DMS53 treated with DMSO at 0.1 percent for 48 hours (cell line): Measurements from ENCODE around the gene MRPL3.

Source experiments
- DNase-seq: peaks from one replicate; lab custom pipeline; 2025; ENCODE audit not compliant: unreplicated experiment; lab: John Stamatoyannopoulos, UW

MRPL3 gene

GRCh38 chr3:131502530-131503319 is at the start of gene MRPL3:
MRPL3 (minus strand) TSS chr3:131502971; CDS start chr3:131502821, 150 bp downstream.
- DNase-seq: peak; percentile 56

DNA sequence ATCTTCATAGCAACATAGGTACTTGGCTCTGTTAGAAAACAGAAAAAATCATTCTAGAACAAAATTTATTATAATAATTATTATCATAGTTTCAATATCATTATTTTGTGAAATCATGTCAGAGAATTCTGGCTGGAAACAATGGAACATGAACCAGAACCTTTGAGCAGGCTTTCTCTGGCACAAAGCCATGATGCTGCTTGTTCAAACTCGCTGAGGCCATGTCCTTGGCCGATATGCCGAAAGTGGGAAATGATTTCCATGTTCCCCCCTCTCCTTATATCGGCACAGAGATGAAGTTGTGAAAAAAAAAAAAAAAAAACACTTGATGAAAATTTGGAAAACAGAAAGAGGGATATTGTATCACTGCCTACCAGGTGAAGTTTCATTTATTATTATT is 49.0 kb upstream of the MRPL3 start:
- DNase-seq: no peak

DNA sequence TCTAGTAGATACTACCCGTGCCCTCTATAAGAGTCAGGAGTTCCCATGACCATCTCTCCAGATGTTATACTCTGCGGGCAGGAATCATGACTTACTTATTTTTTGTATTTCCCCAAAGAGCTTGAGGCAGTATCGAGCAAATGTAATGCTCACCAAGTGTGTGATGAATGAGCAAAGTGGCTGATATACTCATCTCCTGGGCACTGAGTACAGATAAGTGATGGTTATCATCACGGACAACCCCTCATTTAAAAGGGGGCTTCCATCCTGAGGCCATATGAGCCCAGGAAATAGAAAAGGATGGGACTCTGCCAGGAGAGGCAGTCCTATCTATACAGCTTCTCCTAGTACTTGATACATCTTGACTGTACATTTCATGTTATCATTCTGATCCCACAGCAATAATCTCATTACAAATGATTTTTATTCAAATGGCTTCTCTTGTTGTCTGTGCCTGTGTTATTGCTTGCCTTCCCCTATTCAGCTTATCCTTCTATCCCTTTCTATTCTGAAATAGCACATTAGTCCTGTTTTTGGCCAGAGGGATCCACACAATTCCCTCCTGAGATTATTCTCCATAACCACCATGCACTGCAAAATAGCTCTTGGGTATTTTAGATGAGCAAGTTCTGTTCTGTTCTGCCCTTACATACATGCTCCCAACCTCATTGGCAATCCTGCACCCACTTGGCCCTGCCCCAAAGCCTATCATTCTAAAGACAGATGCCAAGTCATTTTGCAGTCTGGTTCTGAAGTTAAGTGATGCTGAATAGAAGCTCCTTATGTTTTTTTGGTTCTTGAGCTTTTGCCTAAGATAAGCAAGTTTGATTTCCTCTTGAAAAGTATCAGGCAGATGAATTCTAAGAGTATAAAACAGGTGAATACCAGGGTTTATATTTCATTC is 48.0 kb upstream of the MRPL3 start:
- DNase-seq: no peak

GRCh38 chr3:131549340-131549739 is 46.6 kb upstream of the MRPL3 start:
- DNase-seq: no peak

DNA sequence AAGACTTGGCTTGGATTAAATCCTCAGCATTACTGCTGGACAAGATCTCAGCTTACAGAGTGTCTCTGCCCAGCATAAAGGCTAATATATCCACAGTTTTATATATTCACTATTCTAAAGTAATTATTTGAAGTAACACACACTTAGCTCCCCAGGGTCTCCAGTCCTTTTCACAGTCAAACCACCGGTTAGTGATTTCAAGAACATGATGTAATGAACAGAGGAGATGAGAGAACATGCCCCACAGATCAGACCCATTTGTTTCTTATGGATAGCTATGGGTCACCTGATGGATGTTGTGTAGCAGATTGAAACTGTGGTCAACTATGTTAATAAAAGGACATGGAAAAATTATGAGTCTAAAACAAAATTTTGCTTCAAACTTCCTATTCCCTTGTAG is 44.8 kb upstream of the MRPL3 start:
- DNase-seq: no peak

DNA sequence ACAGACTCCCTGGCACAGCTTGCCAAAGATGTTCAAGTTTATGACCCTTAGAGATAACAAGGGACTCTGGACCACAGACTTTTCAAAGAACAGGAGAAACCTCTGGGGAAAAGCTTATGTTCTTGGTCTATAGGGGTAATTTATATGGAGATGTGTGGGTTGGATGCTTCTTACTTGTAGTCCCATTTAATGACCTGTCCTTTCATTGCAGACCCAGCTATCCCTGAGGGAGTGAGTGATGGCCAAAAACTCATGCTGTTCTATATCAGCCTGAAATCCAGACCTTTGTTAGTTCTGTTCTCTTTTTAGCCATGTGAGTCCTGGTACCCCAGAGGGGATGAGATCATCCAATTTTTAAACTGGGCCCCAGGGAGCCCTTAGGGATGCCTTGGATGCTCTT is 43.7 kb upstream of the MRPL3 start:
- no peak for DNase-seq

DNA sequence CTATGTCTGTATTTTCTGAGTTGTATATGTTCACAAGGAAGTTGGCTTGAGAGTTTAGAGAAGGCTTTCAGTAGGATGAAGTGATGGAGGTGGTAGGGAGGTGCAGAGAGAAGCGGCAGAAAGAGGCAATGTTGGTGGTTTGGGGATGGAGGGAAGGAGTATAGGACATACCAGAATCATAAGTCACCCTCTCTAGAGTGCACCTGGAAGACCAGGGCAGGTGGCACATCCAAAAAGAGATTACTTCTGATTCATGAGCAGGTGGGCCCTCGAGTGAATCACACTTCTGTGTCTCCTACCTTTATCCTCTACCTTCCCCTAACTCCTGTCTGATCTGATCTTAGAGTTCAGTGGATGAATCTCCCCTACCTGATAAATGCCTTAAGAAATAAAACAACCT is 41.8 kb upstream of the MRPL3 start:
- DNase-seq: peak; percentile 4

- peak; percentile 55 for DNase-seq
These were observed 40.9 kb upstream of the MRPL3 start for GRCh38 chr3:131543714-131544113.

GRCh38 chr3:131541288-131541687 is 38.5 kb upstream of the MRPL3 start:
- no peak for DNase-seq

DNA sequence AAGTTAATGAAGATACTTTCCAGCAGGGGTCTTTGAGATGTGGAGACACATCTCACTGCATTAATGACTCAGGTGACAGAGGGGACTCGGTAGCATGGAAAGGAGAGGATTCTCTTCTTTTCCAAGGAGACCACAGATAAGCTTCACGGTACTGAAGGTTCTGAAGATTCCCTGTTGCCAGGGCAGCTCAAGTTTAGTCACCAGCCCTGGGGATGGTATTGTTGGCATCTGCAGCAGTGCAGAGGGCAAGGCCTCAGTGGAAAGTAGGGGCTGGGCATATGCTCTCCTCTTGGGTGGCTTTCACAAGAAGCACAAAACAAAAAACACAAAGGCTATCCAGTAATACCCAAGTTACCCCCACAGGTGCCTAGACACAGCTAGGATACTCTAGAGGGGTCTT is 38.0 kb upstream of the MRPL3 start:
- no peak for DNase-seq

DNA sequence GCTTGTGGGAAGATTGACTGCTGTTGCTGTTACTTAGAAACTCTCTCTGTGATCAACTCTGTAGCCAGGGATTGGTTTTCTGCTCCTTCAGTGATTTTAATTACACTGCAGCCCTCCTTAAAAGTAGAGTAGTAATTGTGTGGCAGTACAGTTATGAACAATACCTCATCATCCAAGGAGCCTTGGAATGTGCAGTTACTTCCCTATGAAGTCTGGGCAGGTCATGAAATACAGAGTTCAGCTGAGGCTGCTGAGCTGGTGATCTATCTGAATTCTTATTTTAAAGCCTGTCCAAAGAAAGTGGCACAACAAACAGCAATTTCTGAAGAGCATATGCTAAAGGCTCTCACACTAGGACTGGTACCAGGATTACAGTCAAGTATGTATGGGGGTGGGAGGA is 37.4 kb upstream of the MRPL3 start:
- DNase-seq: no peak

GRCh38 chr3:131538968-131539367 is 36.2 kb upstream of the MRPL3 start:
- no peak for DNase-seq

DNA sequence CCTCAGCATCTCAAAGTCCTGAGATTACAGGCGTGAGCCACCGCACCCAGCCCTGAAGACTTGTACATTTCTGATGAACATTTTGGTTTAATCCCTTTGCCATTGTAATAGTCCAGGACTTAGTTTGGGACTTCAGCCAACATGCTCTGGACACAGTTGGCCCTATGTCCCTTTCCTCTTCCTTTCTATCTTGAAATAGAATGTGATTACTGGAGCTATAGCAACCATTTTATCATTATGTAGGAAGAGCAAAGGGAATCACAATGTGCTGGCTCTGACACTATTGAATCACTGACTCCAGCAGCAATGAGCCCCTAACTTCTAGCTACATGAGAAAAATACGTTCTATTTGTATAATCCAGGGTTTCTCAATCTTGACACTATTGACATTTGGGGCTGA is 34.8 kb upstream of the MRPL3 start:
- DNase-seq: no peak

DNA sequence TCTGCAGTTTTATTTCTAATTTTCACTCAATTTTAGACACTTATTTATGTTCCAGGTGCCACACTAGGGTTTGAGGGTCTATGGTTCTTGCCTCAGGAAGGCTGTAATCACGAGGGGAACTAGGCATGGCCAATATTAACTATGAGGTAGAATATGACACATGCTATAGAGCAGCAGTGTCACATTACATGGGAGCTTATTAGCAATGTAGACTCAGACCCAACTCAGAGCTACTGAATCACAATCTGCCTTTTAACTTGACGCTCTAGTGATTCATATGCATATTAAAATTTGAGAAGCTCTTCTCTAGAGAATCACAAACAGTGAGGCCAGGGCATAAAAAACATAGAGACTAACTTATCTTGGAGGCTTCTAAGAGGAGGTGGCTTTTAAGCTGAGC is 32.8 kb upstream of the MRPL3 start:
- no peak for DNase-seq

- no peak for DNase-seq
These were observed 32.4 kb upstream of the MRPL3 start for GRCh38 chr3:131535131-131535530.

GRCh38 chr3:131532645-131533044 is 29.9 kb upstream of the MRPL3 start:
- no peak for DNase-seq

- no peak for DNase-seq
These were observed 28.1 kb upstream of the MRPL3 start for GRCh38 chr3:131530843-131531242.

- DNase-seq: no peak
These were observed 27.6 kb upstream of the MRPL3 start for GRCh38 chr3:131530388-131530787.

GRCh38 chr3:131526801-131527347 is 24.1 kb upstream of the MRPL3 start:
- DNase-seq: peak; percentile 56

DNA sequence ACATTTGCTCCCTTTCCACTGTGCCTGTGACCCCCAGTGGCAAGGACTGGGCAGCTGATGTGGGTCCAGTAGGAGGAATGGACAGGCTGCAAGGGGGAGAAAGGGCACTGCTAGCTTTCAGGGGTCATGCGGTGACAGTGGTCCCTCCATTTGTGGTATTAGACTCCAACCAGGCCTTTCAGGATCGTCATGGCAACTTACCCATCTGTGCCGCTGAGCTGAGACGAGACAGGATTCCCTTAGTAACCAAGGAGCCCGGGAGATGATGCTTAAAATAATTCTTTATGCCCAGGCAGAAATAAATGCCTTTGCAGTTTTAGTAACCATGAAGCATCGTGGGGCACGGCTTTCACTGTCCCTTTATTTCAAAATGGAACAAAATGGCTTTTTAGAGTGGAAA is 15.9 kb upstream of the MRPL3 start:
- no peak for DNase-seq

DNA sequence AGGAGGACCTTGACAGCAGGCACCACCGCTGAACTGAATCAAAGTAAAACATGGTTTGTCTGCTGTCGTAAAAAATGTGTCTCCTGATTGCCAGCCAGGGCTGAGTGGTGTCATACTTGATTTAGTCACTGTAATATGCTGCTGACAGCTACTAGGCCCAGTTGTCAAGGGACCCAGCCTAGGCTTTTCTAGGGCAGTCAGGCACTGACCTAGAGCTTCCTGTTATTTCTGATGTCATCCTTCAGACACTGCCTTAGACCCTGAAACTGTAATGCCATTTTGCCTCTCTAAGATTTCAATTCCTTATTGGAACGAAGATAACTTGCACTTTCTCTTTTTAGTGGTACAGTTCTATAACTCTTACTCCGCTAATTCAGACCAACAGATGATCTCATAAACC is 2.6 kb upstream of the MRPL3 start:
- no peak for DNase-seq

DNA sequence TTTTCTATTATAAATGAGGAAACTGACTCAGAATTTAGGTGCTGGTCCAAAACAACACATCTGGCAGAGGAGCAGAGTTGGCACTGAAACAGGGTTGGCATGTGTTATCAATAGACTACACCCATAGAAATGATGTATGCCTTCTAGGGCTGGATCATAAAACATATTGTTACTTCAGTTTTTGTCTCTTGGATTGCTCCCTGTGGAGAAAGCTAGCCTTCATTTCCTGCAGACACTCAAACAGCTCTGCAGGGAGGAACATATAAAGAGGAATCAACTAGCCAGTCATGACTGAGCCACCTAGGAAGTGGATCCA is 507 bp upstream of the MRPL3 start:
- DNase-seq: peak; percentile 7
